ENCODE results near the gene DDIT3.

DNA sequence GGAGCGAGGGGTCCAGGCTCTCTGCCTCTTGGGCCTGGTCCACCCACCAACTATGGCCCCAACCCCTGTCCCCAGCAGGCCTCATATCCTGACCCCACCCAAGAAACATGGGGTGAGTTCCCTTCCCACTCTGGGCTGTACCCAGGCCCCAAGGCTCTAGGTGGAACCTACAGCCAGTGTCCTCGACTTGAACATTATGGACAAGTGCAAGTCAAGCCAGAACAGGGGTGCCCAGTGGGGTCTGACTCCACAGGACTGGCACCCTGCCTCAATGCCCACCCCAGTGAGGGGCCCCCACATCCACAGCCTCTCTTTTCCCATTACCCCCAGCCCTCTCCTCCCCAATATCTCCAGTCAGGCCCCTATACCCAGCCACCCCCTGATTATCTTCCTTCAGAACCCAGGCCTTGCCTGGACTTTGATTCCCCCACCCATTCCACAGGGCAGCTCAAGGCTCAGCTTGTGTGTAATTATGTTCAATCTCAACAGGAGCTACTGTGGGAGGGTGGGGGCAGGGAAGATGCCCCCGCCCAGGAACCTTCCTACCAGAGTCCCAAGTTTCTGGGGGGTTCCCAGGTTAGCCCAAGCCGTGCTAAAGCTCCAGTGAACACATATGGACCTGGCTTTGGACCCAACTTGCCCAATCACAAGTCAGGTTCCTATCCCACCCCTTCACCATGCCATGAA, 49.2 kb downstream of the DDIT3 start:
- TF ChIP-seq EZH2 (IDR thresholded peaks at IDR 0.05; ENCODE audit: insufficient read depth, poor library complexity, severe bottlenecking) (no peak), EZH2phosphoT487 (IDR thresholded peaks at IDR 0.05; ENCODE audit: insufficient read depth, low read depth) (no peak)

All from GM23248 (cell line).